ENCODE results near the gene EEF1AKMT1.
"Not testable (repeated sequence)": the region's sequence is repeated elsewhere in the genome, so short reads cannot be mapped to it uniquely, and the experiment has no call there.

EEF1AKMT1 gene

GRCh38 chr13:20776751-20777150, 3.0 kb upstream of the EEF1AKMT1 start:
- no peak for FAIRE-seq

- FAIRE-seq, result no peak
These were observed 2.2 kb upstream of the EEF1AKMT1 start for GRCh38 chr13:20775961-20776360.

GRCh38 chr13:20774746-20775145, 985 bp upstream of the EEF1AKMT1 start:
- no peak for FAIRE-seq

DNA sequence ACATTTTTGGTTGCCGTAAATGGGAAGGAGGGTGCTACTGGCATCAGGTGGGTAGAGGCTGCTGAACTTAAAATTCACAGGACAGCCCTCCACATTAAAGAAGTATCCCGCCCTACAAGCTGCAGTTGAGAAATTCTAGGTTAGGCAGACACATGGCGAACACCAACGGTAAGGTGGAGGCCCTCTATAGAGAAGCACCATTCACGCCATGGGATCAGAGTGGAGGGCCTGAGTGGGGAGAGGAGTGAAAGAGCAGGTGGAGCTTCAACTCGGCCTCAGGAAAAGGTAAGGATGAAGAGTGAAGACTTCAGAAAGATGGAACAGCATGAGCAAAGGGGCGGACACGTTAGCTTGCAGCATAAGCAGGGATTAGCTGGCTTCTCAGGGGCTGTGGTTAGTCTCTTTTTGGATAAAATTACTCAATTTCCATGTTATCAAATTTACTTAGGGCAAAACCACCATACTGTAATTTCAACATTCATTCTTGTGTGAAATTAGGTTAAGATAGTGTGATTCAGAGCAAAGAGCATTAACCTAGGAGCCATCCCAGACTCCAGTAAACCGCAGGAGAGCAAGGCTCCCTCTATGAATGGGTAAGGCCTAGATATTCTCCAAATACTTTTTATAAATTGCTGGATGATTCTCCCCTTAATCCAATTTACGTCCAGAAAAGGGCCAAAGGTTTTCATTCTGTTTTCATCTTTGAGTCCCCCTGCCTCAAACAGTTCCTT, 1.2 kb downstream of the EEF1AKMT1 start:
- no peak for FAIRE-seq

DNA sequence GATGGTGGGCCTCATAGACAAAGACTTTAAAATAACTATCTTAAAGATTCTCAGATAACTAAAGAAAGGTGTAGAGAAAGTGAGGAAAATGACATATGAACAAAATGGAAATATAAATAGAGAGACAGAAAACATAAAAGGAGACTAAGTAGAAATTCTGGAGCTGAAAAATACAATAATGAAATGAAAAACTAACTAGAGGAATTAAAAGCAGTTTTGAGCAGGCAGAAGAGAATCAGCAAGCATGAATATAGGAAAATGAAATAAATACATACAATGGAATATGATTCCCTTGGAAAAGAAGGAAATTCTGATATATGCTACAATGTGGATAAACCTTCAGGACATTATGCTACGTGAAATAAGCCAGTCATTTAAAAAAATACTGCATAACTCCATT, 3.9 kb downstream of the EEF1AKMT1 start:
- FAIRE-seq, result no peak

- FAIRE-seq, result no peak
These were observed 4.7 kb downstream of the EEF1AKMT1 start for GRCh38 chr13:20769091-20769490.

DNA sequence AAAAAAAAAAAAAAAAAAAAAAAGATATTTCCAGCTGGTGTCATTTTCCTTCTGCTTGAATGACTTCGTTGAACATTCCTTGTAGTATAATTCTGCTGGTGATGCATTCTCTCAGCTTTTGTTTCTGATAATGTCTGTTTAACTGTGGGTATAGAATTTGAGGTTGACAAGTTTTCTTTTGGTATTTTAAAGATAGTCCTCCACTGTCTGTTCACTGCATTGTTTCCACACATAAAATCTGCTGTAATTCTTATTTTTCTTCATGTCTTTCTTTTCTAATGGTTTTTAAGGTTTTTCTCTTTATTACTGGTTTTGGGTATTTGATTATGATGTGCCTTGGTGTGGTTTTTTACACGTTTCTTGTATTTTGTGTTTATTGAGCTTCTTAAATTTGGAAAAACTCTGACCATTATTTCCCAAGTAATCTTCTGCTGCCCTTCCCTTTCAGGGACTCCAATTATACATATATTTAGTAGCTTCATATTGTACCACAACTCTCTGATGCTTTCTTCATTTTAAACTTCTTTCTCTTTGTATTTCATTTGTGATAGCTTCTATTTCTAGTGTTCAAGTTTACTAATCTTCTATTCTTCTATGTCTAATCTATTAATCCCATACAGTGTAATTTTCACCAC, 6.3 kb downstream of the EEF1AKMT1 start:
- FAIRE-seq, result no peak

- FAIRE-seq, result no peak
These were observed 12.9 kb downstream of the EEF1AKMT1 start for GRCh38 chr13:20760872-20761271.

DNA sequence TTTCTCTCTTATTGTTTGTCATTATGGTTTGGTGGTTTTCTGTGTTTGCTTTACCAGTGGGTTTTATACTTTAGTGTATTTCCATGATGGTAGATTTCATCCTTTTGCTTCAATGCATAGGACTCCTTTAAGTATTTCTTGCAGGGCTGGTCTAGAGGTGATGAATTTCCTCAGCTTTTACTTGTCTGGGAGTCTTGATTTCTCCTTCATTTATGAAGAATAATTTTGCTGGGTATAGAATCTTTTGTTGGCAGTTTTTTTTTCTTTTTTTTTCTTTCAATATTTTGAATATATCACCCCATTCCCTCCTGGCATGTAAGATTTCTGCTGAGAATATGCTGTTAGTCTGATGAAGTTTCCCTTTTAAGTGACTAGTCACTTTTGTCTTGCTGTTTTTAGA, 19.8 kb downstream of the EEF1AKMT1 start:
- no peak for FAIRE-seq

DNA sequence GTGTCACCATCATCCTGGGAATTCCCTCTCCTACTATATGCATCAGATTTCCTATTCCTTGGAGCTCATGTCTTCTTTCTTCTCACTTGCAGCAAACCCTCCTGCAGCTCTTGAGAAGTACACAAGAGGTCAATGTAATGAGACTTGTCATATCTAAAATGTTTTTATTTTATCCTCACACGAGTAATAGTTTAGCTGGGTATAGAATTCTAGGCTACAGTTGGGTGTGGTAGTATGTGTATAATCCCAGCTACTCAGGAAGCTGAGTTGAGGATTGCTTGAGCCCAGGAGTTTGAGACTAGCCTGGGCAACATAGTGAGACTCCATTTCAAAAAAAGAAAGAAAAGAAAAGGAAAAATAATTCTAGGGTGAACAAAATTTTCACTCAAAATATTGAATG, 24.4 kb downstream of the EEF1AKMT1 start:
- FAIRE-seq, result no peak

- FAIRE-seq, result not testable (repeated sequence)
These were observed 29.8 kb downstream of the EEF1AKMT1 start for GRCh38 chr13:20743830-20744404.

DNA sequence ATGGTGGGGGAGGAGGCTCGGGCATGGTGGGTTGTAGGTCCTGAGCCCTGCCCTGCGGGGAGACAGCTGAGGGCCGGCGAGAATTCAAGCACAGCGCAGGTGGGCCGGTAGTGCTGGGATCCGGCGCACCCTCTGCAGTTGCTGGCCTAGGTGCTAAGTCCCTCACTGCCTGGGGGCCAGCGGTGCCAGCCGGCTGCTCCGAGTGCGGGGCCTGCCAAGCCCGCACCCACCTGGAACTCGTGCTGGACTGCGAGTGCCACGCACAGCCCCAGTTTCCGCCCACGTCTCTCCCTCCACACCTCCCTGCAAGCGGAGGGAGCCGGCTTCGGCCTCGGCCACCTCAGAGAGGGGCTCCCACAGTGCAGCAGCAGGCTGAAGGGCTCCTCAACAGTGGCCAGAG, 33.7 kb downstream of the EEF1AKMT1 start:
- no peak for FAIRE-seq

- no peak for FAIRE-seq
These were observed 35.1 kb downstream of the EEF1AKMT1 start for GRCh38 chr13:20738616-20739015.

GRCh38 chr13:20729633-20730585, 43.9 kb downstream of the EEF1AKMT1 start:
- FAIRE-seq, result no peak

DNA sequence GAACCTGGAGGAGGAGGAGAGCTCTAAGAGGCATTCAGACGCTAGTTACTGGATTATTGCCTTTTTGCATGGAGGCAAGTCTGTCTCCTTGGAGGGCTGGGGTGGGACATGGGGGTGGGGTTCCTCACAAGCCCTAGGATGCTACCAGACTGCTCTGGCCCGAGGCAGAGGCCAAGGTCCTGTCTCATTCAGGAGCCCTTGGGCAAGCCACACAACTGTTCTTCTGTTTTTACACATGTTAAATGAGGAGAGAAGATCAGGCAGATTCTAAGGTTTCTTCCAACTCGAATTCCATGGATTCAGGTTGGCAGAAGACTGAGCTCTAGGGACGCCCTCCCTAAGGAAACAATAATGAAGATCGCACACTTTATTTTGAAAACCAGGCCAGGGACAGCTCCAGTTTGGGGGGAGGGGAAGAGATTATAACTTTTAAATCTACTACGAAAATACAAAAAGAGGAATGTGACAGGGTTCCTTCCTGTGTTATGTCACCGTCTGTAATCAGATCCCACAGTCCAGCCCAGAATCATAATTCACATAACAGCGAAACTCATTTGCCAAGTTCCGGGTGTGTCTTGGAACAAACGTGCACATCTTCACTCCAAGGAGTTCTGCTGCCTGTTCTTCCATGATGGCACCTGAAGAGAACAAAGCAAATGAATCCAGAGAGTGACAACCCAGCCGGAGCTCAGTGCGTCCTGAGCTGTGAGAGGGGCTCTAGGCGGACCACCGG, 45.0 kb downstream of the EEF1AKMT1 start:
- no peak for FAIRE-seq

DNA sequence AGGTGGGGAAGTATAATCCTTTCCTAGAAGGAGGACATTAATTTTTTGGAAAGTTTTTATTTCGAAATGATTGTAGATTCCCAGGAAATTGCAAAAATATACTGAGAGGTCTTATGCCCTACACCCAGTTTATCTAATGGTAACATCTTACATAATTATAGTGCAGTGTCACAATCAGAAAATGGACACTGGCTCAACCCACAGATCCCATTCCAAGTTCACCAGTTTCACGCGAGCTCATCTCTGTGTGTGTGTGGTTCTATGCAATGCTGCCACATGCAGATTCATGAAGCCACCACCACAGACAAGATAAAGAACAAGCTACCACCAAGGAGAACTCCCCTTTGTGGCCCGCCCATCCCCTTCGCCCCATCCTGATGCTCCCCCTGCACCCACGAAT, 45.9 kb downstream of the EEF1AKMT1 start:
- FAIRE-seq, result no peak

DNA sequence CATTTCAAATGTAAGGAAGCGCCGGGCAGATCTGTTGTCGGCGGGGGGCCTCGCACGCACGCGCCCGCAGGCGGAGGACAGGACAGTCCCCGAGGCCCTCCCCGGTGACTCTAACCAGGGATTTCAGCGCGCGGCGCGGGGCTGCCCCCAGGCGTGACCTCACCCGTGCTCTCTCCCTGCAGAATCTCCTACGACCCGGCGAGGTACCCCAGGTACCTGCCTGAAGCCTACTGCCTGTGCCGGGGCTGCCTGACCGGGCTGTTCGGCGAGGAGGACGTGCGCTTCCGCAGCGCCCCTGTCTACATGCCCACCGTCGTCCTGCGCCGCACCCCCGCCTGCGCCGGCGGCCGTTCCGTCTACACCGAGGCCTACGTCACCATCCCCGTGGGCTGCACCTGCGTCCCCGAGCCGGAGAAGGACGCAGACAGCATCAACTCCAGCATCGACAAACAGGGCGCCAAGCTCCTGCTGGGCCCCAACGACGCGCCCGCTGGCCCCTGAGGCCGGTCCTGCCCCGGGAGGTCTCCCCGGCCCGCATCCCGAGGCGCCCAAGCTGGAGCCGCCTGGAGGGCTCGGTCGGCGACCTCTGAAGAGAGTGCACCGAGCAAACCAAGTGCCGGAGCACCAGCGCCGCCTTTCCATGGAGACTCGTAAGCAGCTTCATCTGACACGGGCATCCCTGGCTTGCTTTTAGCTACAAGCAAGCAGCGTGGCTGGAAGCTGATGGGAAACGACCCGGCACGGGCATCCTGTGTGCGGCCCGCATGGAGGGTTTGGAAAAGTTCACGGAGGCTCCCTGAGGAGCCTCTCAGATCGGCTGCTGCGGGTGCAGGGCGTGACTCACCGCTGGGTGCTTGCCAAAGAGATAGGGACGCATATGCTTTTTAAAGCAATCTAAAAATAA, 52.1 kb downstream of the EEF1AKMT1 start:
- FAIRE-seq, result no peak

GRCh38 chr13:20721058-20721453, 52.7 kb downstream of the EEF1AKMT1 start:
- no peak for FAIRE-seq

GRCh38 chr13:20720499-20720898, 53.3 kb downstream of the EEF1AKMT1 start:
- FAIRE-seq, result no peak

GRCh38 chr13:20719783-20720182, 54.0 kb downstream of the EEF1AKMT1 start:
- no peak for FAIRE-seq

- FAIRE-seq, result no peak
These were observed 54.7 kb downstream of the EEF1AKMT1 start for GRCh38 chr13:20718958-20719566.

Data from TTC549 (cell line).